Measurements from ENCODE around the gene TMEM91.
A peak's percentile ranks its signal among the peaks of the same experiment; 100 is the strongest.
"Not testable (repeated sequence)": the region's sequence is repeated elsewhere in the genome, so short reads cannot be mapped to it uniquely, and the experiment has no call there.

TMEM91 gene

DNA sequence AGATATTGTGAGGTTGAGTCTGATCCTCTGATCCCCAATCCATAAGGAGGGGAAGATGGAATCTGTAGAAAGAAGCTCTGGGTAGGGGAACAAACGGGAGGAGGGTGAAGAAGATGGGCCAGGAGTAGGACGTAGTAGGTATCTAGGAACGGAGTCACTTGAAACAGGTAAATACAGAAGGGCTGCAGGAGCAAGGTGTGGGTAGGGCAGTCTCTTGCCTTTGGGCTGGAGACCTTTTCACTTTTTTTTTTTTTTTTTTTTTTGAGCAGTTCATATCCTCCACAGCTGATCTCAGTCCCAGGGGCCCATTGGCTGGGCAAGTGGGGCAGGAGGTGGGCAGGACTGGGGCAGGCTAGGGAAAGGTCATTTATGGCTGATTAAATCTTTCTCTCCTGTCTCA lies 22.8 kb downstream of the TMEM91 start:
- Histone ChIP-seq H3K36me3 (ENCODE audit: insufficient read depth, low read length) (peaks cover 4% of the 10 kb centered on the region), H3K9me3 (ENCODE audit: low read length) (no peaks in the 10 kb centered on the region), H2AFZ (ENCODE audit: low read depth, low read length) (no peak overlapping the region), H3K4me1 (ENCODE audit: insufficient read depth, low read length) (peaks cover 17% of the 10 kb centered on the region), H3K27me3 (ENCODE audit: insufficient read depth, low read length) (no peaks in the 10 kb centered on the region), H3K4me3 (ENCODE audit: low read length) (peak overlapping the region; percentile 93)

DNA sequence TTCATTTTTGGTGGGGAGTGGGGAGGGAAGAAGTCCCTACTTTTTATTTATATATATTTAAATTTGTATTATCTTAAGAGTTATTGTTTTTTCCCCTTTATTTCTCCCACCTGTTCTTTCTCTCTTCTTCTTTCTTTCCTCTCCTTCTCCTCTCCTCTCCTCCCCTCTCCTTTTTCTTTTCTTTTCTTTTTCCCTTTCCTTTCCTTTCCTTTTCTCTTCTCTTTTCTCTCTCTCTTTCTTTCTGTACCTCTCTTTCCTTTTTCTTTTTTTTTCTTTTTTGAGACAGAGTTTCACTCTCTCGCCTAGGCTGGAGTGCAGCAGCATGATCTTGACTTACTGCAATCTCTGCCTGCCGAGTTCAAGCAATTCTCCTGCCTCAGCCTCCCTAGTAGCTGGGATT lies 23.2 kb downstream of the TMEM91 start:
- H3K4me3 ChIP-seq (ENCODE audit: low read length) = no peak overlapping the region
- H3K9me3 ChIP-seq (ENCODE audit: low read length) = no peaks in the 10 kb centered on the region
- peaks cover 17% of the 10 kb centered on the region for H3K4me1 ChIP-seq (ENCODE audit: insufficient read depth, low read length)
- no peak overlapping the region for H2AFZ ChIP-seq (ENCODE audit: low read depth, low read length)
- peaks cover 4% of the 10 kb centered on the region for H3K36me3 ChIP-seq (ENCODE audit: insufficient read depth, low read length)
- no peaks in the 10 kb centered on the region for H3K27me3 ChIP-seq (ENCODE audit: insufficient read depth, low read length)

DNA sequence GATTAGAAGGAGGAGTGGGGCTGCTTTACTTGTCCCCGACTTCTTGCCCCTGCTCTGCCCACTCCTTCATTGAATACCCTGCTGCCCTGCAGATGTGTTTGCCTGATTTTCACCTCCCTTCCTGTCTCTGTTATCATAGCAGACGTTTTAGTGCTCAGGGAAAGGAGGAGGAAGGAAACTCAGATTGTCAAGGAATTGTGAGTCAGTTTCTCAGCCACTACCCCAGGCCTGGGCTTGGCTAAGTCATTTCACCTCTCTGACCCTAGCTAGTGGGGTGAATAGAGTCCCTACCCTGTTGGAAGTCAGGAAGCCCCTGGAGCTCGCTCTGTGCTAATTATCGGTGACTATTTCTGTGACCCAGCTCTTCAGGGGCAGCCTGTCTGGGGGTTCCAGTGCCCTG lies 25.1 kb downstream of the TMEM91 start:
- Histone ChIP-seq H2AFZ (ENCODE audit: low read depth, low read length) (no peak overlapping the region), H3K4me1 (ENCODE audit: insufficient read depth, low read length) (peaks cover 14% of the 10 kb centered on the region)

DNA sequence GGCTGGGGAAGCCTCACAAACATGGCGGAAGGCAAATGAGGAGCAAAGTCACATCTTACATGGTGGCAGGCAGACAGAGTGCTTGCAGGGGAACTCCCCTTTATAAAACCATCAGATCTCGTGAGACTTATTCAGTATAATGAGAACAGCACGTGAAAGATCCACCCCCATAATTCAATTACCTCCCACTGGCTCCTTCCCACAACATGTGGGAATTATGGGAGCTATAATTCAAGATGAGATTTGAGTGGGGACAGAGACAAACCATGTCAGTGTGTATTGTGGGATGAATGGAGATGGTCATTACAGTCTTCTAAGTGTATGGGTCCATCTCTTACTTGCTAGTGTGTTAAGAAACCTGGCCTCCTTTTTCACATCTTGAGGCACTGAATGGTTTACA lies 25.7 kb downstream of the TMEM91 start:
- no peak overlapping the region for H3K4me3 ChIP-seq (ENCODE audit: low read length)
- peaks cover 13% of the 10 kb centered on the region for H3K4me1 ChIP-seq (ENCODE audit: insufficient read depth, low read length)
- no peaks in the 10 kb centered on the region for H3K9me3 ChIP-seq (ENCODE audit: low read length)
- no peak overlapping the region for H2AFZ ChIP-seq (ENCODE audit: low read depth, low read length)
- no peaks in the 10 kb centered on the region for H3K27me3 ChIP-seq (ENCODE audit: insufficient read depth, low read length)
- H3K36me3 ChIP-seq (ENCODE audit: insufficient read depth, low read length) = peaks cover 4% of the 10 kb centered on the region

More for the DNA sequence above, 25.1 kb downstream of the TMEM91 start:
- H3K36me3 ChIP-seq (ENCODE audit: insufficient read depth, low read length) = peaks cover 4% of the 10 kb centered on the region
- no peaks in the 10 kb centered on the region for H3K27me3 ChIP-seq (ENCODE audit: insufficient read depth, low read length)
- no peaks in the 10 kb centered on the region for H3K9me3 ChIP-seq (ENCODE audit: low read length)
- no peak overlapping the region for H3K4me3 ChIP-seq (ENCODE audit: low read length)

DNA sequence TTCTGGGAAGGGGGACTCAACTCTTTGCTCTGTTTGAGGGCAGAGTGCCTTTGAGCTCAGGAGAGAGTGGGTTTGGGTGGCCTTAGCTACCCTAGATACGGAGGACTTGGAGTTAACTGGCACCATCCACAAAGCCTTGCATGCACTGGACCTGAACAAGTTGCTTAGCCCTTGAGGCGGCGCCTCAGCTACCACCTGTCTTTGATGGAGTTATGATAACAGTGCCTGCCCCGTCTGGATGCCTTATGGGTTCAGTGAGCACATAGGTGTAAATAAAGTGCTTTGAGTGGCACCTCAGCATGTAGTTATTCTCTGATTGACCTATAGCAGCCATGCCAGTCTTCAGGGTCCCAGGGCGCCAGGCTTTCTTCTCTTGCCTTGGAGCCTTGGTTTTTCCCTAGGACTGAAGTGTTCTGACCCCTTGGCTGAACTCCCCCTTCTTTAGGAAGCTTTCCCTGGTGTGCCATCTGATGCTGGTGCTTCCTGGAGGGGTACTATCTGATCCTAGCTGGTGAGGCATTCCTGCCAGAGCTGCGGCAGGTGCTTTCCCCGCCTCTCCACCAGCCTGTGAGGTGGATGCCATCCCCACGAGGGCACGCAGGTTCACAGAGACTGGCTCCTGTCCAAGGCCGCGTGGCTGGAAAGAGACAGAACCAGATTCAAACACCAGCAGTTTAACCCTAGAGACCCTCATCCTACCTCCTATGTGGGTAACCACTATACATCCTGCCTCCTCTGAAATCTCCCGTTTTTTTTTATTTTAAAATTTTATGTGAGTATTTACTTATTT lies 27.0 kb downstream of the TMEM91 start:
- Histone ChIP-seq H3K27me3 (ENCODE audit: insufficient read depth, low read length) (no peaks in the 10 kb centered on the region), H3K4me3 (ENCODE audit: low read length) (no peak overlapping the region)

DNA sequence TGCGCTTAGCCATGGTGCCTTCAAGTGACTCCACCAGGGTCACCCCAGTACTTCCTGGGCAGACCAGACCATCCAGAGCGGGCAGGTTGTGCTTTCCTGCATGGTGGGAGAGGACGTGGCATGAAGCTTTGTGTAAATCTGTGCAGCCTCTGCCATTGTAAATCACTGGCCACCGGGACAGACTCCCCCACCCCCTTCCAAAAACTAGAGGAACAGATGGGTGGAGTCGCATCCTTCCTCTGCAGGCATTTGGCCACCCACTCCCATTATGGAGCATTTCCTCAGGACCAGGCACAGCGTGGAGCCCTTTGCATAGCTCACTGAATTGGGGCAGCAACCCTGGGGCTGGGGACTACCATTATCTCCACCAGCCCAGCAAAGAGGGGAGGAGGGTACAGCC lies 29.4 kb downstream of the TMEM91 start:
- no peaks in the 10 kb centered on the region for H3K9me3 ChIP-seq (ENCODE audit: low read length)
- H3K4me3 ChIP-seq (ENCODE audit: low read length) = no peak overlapping the region
- H2AFZ ChIP-seq (ENCODE audit: low read depth, low read length) = no peak overlapping the region
- peaks cover 4% of the 10 kb centered on the region for H3K36me3 ChIP-seq (ENCODE audit: insufficient read depth, low read length)
- H3K4me1 ChIP-seq (ENCODE audit: insufficient read depth, low read length) = peaks cover 4% of the 10 kb centered on the region
- H3K27me3 ChIP-seq (ENCODE audit: insufficient read depth, low read length) = no peaks in the 10 kb centered on the region

More for the DNA sequence above, 27.0 kb downstream of the TMEM91 start:
- Histone ChIP-seq H3K36me3 (ENCODE audit: insufficient read depth, low read length) (peaks cover 4% of the 10 kb centered on the region), H2AFZ (ENCODE audit: low read depth, low read length) (no peak overlapping the region), H3K9me3 (ENCODE audit: low read length) (no peaks in the 10 kb centered on the region), H3K4me1 (ENCODE audit: insufficient read depth, low read length) (peaks cover 13% of the 10 kb centered on the region)

DNA sequence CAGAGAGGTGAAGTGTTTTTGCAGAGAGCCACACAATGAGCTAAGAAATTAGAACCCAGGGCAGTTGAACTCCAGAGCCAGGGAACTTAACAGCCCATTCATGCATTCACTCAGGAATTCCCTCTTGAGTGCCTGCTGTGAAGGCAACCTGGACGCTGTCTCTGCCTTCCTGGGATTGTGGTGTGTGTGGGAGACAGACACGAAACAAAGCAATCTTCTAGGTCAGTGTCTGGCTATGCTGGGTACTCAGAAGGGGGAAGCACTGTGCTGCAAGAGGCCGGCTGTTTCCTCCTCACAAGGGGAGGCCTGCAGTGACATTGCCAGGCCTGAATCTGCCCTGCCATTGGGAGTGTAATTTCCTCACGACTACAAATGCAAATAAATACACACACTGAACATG lies 30.9 kb downstream of the TMEM91 start:
- Histone ChIP-seq H2AFZ (ENCODE audit: low read depth, low read length) (no peak overlapping the region), H3K36me3 (ENCODE audit: insufficient read depth, low read length) (peaks cover 11% of the 10 kb centered on the region), H3K27me3 (ENCODE audit: insufficient read depth, low read length) (no peaks in the 10 kb centered on the region), H3K4me3 (ENCODE audit: low read length) (no peak overlapping the region), H3K9me3 (ENCODE audit: low read length) (no peaks in the 10 kb centered on the region), H3K4me1 (ENCODE audit: insufficient read depth, low read length) (peaks cover 4% of the 10 kb centered on the region)

DNA sequence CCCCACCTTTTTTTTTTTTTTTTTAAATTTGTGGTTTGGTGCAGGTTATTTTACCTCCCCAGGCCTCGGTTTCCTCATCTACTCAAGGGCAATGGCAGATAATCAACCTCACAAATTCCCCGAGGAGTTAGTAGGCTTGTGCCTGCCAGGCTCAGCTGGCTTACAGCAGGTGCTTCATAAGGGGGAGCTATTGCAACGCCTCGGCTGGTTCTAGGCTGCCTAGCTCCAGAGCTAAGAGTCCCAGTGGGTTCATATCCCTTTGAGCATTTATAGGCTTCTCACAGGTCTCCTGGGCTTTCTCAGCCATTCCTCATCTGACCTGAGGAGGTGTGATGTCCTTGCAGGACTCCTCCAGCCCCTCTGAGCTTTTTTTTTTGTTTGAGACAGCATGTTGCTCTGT lies 31.9 kb downstream of the TMEM91 start:
- H3K4me3 ChIP-seq (ENCODE audit: low read length) = no peak overlapping the region
- H3K4me1 ChIP-seq (ENCODE audit: insufficient read depth, low read length) = peaks cover 4% of the 10 kb centered on the region
- H3K27me3 ChIP-seq (ENCODE audit: insufficient read depth, low read length) = no peaks in the 10 kb centered on the region
- no peak overlapping the region for H2AFZ ChIP-seq (ENCODE audit: low read depth, low read length)
- no peaks in the 10 kb centered on the region for H3K9me3 ChIP-seq (ENCODE audit: low read length)
- H3K36me3 ChIP-seq (ENCODE audit: insufficient read depth, low read length) = peaks cover 9% of the 10 kb centered on the region

DNA sequence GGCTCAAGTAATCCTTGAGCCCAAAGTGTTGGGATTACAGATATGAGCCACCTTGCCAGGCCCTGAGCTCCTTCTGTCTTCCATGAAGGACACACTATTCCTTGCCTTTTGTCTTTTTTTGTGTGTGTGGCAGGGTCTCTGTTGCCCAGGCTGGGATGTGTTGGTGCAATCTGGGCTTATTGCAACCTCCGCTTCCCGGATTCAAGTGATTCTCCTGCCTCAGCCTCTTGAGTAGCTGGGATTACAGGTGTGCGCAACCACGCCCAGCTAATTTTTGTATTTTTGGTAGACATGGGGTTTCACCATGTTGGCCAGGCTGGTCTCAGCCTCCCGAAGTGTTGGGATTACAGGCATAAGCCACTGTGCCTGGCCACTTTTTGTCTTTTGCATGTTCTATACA lies 32.5 kb downstream of the TMEM91 start:
- H3K36me3 ChIP-seq (ENCODE audit: insufficient read depth, low read length) = peaks cover 13% of the 10 kb centered on the region
- not testable (repeated sequence) for H3K4me1 ChIP-seq (ENCODE audit: insufficient read depth, low read length); H3K4me3 ChIP-seq (ENCODE audit: low read length); H3K9me3 ChIP-seq (ENCODE audit: low read length); H2AFZ ChIP-seq (ENCODE audit: low read depth, low read length); H3K27me3 ChIP-seq (ENCODE audit: insufficient read depth, low read length)

DNA sequence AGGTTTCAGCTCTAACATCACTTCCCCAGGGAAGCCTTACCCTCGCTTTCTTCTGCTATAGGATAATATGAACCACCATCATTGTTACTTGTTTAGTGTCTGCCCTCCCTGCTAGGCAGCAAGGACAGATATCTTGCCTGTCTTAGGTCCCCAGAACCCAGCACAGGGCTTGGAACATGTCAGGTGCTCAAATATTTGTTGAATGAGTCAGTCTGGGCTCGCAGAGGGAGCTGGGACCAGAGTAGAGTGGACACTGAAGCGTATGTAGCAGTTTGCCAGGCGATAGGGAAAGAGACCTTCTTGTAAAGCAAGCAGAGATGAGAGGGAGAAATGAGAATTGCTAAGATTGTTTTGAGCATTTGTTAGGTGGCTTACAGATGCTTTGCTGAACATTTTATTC lies 33.0 kb downstream of the TMEM91 start:
- H3K27me3 ChIP-seq (ENCODE audit: insufficient read depth, low read length) = no peaks in the 10 kb centered on the region
- H3K36me3 ChIP-seq (ENCODE audit: insufficient read depth, low read length) = peaks cover 17% of the 10 kb centered on the region
- peaks cover 4% of the 10 kb centered on the region for H3K4me1 ChIP-seq (ENCODE audit: insufficient read depth, low read length)
- H3K4me3 ChIP-seq (ENCODE audit: low read length) = no peak overlapping the region
- H2AFZ ChIP-seq (ENCODE audit: low read depth, low read length) = no peak overlapping the region
- no peaks in the 10 kb centered on the region for H3K9me3 ChIP-seq (ENCODE audit: low read length)

DNA sequence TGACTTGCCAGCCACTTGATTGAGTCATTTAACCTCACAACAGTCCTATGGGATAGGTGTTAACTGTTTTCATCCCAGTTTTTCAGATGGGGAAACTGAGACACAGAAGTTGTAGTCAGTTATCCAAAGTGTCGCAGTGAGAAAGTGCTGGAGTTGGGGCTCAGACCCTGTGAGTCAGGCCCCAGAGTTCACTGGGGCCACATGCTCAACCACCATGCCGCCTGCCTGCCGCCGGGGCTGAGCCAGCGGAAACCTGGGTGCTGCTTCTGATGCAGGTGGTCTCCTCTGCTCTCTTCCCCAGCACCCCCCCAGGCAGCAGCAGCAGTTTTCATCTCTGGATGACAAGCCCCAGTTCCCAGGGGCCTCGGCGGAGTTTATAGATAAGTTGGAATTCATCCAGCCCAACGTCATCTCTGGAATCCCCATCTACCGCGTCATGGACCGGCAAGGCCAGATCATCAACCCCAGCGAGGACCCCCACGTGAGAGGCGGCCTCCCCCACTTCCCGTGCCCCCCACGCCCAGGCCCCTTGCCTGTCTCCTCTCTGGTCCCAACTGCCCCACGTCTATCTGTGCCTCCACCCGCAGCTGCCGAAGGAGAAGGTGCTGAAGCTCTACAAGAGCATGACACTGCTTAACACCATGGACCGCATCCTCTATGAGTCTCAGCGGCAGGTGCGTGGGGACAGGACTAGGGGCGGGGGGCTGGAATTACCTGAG lies 34.2 kb downstream of the TMEM91 start:
- H3K27me3 ChIP-seq (ENCODE audit: insufficient read depth, low read length) = no peaks in the 10 kb centered on the region
- H3K4me3 ChIP-seq (ENCODE audit: low read length) = no peak overlapping the region
- H3K36me3 ChIP-seq (ENCODE audit: insufficient read depth, low read length) = peaks cover 28% of the 10 kb centered on the region
- H2AFZ ChIP-seq (ENCODE audit: low read depth, low read length) = no peak overlapping the region
- no peaks in the 10 kb centered on the region for H3K9me3 ChIP-seq (ENCODE audit: low read length)
- H3K4me1 ChIP-seq (ENCODE audit: insufficient read depth, low read length) = peaks cover 4% of the 10 kb centered on the region

DNA sequence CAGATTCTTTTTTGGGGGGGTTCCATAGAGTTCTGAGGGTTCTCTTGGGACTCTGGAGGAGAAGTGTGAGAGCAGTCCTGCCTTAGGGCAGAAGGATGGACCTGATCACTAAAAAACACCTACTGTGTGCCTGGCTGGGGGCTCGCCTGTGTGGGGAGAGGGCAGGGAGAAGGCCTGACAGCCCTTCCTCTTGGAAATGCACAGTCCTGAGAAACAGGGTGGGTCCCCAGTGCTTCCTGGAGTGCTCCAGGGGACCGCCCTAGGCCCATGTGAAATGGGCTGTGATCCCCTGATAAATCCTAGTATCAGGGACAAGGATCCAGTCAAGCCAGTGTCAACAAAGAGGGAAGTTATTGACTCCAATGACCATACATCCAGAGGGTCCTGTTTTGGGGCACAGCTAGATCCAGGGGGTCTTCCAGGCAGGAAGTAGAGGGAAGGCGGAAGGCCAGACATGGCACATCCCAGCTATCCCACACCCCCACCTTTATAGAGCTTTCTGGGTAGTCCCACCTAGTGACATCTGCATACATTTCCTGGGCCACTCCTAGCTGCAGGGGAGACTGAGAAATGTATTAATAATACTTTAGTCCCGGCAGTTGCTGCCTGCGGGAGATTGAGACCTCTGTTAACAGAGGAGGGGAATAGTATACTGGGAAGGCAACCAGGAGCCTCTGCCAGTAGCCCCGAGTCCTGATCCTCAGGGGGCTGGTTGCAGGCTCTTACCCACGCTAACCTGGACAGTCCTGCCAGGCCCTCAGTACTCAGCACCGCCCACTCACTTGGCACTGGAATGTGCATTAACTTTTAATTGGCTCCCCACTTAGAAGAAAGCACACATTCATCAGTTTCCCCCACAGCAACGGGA lies 35.0 kb downstream of the TMEM91 start:
- Histone ChIP-seq H3K36me3 (ENCODE audit: insufficient read depth, low read length) (peaks cover 30% of the 10 kb centered on the region), H2AFZ (ENCODE audit: low read depth, low read length) (no peak overlapping the region), H3K4me3 (ENCODE audit: low read length) (no peak overlapping the region), H3K27me3 (ENCODE audit: insufficient read depth, low read length) (no peaks in the 10 kb centered on the region), H3K4me1 (ENCODE audit: insufficient read depth, low read length) (peaks cover 4% of the 10 kb centered on the region), H3K9me3 (ENCODE audit: low read length) (no peaks in the 10 kb centered on the region)

DNA sequence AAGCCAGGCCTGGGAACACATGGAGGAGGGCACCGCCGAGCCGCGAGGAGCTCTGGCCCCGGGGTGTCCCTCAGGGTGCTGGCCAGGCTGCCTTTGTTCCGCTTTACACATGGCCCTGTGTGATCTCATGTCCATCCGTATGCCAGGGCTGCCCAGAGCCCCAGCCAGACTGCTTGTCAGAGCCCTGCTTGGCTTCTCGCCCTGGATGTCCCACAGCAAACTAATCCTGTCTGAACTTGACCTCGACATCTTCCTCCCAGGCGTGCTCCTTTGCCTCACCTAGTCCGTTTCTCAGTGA lies 35.6 kb downstream of the TMEM91 start:
- no peaks in the 10 kb centered on the region for H3K27me3 ChIP-seq (ENCODE audit: insufficient read depth, low read length)
- no peak overlapping the region for H2AFZ ChIP-seq (ENCODE audit: low read depth, low read length)
- no peaks in the 10 kb centered on the region for H3K9me3 ChIP-seq (ENCODE audit: low read length)
- peaks cover 4% of the 10 kb centered on the region for H3K4me1 ChIP-seq (ENCODE audit: insufficient read depth, low read length)
- H3K4me3 ChIP-seq (ENCODE audit: low read length) = no peak overlapping the region
- peaks cover 31% of the 10 kb centered on the region for H3K36me3 ChIP-seq (ENCODE audit: insufficient read depth, low read length)
